Measurements from ENCODE around the gene SETBP1. TPM values are rescaled to one million over a fixed set of nuclear protein-coding genes. Genes with fewer than 3 reads are reported as not detected.

The SETBP1 gene
- polyA plus RNA-seq, 2 donors: 1.5 to 1.6 TPM

GRCh38 chr18:44935455-44935854 is 254.8 kb downstream of the SETBP1 start:
- H3K27ac ChIP-seq (ENCODE audit: low read depth in 2 of 2, low read length in 1 of 2): no peak overlapping the region
- peaks cover 0 to 4% of the 10 kb centered on the region in 2 donors for H3K9me3 ChIP-seq (ENCODE audit: control insufficient read depth in 2 of 2, insufficient read depth in 1 of 2, low read depth in 1 of 2, low read length in 1 of 2)
- H3K36me3 ChIP-seq (ENCODE audit: control insufficient read depth in 2 of 2, insufficient read depth in 2 of 2, low read length in 1 of 2): no peaks in the 10 kb centered on the region
- peaks cover 0 to 2% of the 10 kb centered on the region in 2 donors for H3K4me1 ChIP-seq (ENCODE audit: control insufficient read depth in 2 of 2, insufficient read depth in 2 of 2, low read length in 1 of 2)
- no peak overlapping the region for H3K4me3 ChIP-seq (ENCODE audit: low read depth in 1 of 2, low read length in 2 of 2)
- H3K27me3 ChIP-seq (ENCODE audit: control insufficient read depth in 1 of 2, insufficient read depth in 2 of 2, low read length in 2 of 2): no peaks in the 10 kb centered on the region

- no peaks in the 10 kb centered on the region for H3K36me3 ChIP-seq (ENCODE audit: control insufficient read depth in 2 of 2, insufficient read depth in 2 of 2, low read length in 1 of 2)
- H3K9me3 ChIP-seq (ENCODE audit: control insufficient read depth in 2 of 2, insufficient read depth in 1 of 2, low read depth in 1 of 2, low read length in 1 of 2): peaks cover 0 to 4% of the 10 kb centered on the region in 2 donors
- H3K27me3 ChIP-seq (ENCODE audit: control insufficient read depth in 1 of 2, insufficient read depth in 2 of 2, low read length in 2 of 2): no peaks in the 10 kb centered on the region
- H3K4me1 ChIP-seq (ENCODE audit: control insufficient read depth in 2 of 2, insufficient read depth in 2 of 2, low read length in 1 of 2): peaks cover 0 to 2% of the 10 kb centered on the region in 2 donors
- H3K27ac ChIP-seq (ENCODE audit: low read depth in 2 of 2, low read length in 1 of 2): no peak overlapping the region
- WGBS, 2 donors: 77 to 79% methylated on average over 6 of the region's 6 CpGs
- H3K4me3 ChIP-seq (ENCODE audit: low read depth in 1 of 2, low read length in 2 of 2): no peak overlapping the region
Measured at GRCh38 chr18:44936485-44936884, 255.8 kb downstream of the SETBP1 start.

GRCh38 chr18:44937960-44938719 is 257.5 kb downstream of the SETBP1 start:
- Histone ChIP-seq H3K27me3 (ENCODE audit: control insufficient read depth in 1 of 2, insufficient read depth in 2 of 2, low read length in 2 of 2) (no peaks in the 10 kb centered on the region), H3K9me3 (ENCODE audit: control insufficient read depth in 2 of 2, insufficient read depth in 1 of 2, low read depth in 1 of 2, low read length in 1 of 2) (peaks cover 0 to 4% of the 10 kb centered on the region in 2 donors), H3K36me3 (ENCODE audit: control insufficient read depth in 2 of 2, insufficient read depth in 2 of 2, low read length in 1 of 2) (no peaks in the 10 kb centered on the region), H3K4me3 (ENCODE audit: low read depth in 1 of 2, low read length in 2 of 2) (no peak overlapping the region), H3K4me1 (ENCODE audit: control insufficient read depth in 2 of 2, insufficient read depth in 2 of 2, low read length in 1 of 2) (peaks cover 0 to 2% of the 10 kb centered on the region in 2 donors), H3K27ac (ENCODE audit: low read depth in 2 of 2, low read length in 1 of 2) (peak overlapping the region in 1 of 2 donors; percentile 3)
- WGBS, 2 donors: 56 to 57% methylated on average over 12 of the region's 12 CpGs

GRCh38 chr18:44938720-44939665 is 258.3 kb downstream of the SETBP1 start:
- H3K4me3 ChIP-seq (ENCODE audit: low read depth in 1 of 2, low read length in 2 of 2): no peak overlapping the region
- H3K27me3 ChIP-seq (ENCODE audit: control insufficient read depth in 1 of 2, insufficient read depth in 2 of 2, low read length in 2 of 2): no peaks in the 10 kb centered on the region
- H3K36me3 ChIP-seq (ENCODE audit: control insufficient read depth in 2 of 2, insufficient read depth in 2 of 2, low read length in 1 of 2): no peaks in the 10 kb centered on the region
- peak overlapping the region in 1 of 2 donors; percentile 3 for H3K27ac ChIP-seq (ENCODE audit: low read depth in 2 of 2, low read length in 1 of 2)
- 57 to 63% methylated on average over 5 of the region's 5 CpGs for WGBS, 2 donors
- H3K9me3 ChIP-seq (ENCODE audit: control insufficient read depth in 2 of 2, insufficient read depth in 1 of 2, low read depth in 1 of 2, low read length in 1 of 2): no peaks in the 10 kb centered on the region
- H3K4me1 ChIP-seq (ENCODE audit: control insufficient read depth in 2 of 2, insufficient read depth in 2 of 2, low read length in 1 of 2): peaks cover 0 to 2% of the 10 kb centered on the region in 2 donors

GRCh38 chr18:44941516-44941915 is 260.8 kb downstream of the SETBP1 start:
- no peaks in the 10 kb centered on the region for H3K36me3 ChIP-seq (ENCODE audit: control insufficient read depth in 2 of 2, insufficient read depth in 2 of 2, low read length in 1 of 2)
- no peak overlapping the region for H3K4me3 ChIP-seq (ENCODE audit: low read depth in 1 of 2, low read length in 2 of 2)
- H3K9me3 ChIP-seq (ENCODE audit: control insufficient read depth in 2 of 2, insufficient read depth in 1 of 2, low read depth in 1 of 2, low read length in 1 of 2): no peaks in the 10 kb centered on the region
- 86 to 89% methylated on average over 3 of the region's 3 CpGs for WGBS, 2 donors
- H3K27me3 ChIP-seq (ENCODE audit: control insufficient read depth in 1 of 2, insufficient read depth in 2 of 2, low read length in 2 of 2): no peaks in the 10 kb centered on the region
- H3K27ac ChIP-seq (ENCODE audit: low read depth in 2 of 2, low read length in 1 of 2): no peak overlapping the region
- peaks cover 0 to 5% of the 10 kb centered on the region in 2 donors for H3K4me1 ChIP-seq (ENCODE audit: control insufficient read depth in 2 of 2, insufficient read depth in 2 of 2, low read length in 1 of 2)

- Histone ChIP-seq H3K27me3 (ENCODE audit: control insufficient read depth in 1 of 2, insufficient read depth in 2 of 2, low read length in 2 of 2) (no peaks in the 10 kb centered on the region), H3K36me3 (ENCODE audit: control insufficient read depth in 2 of 2, insufficient read depth in 2 of 2, low read length in 1 of 2) (no peaks in the 10 kb centered on the region), H3K27ac (ENCODE audit: low read depth in 2 of 2, low read length in 1 of 2) (no peak overlapping the region), H3K9me3 (ENCODE audit: control insufficient read depth in 2 of 2, insufficient read depth in 1 of 2, low read depth in 1 of 2, low read length in 1 of 2) (no peaks in the 10 kb centered on the region), H3K4me1 (ENCODE audit: control insufficient read depth in 2 of 2, insufficient read depth in 2 of 2, low read length in 1 of 2) (peaks cover 0 to 5% of the 10 kb centered on the region in 2 donors), H3K4me3 (ENCODE audit: low read depth in 1 of 2, low read length in 2 of 2) (no peak overlapping the region)
- 92 to 95% methylated on average over 2 of the region's 2 CpGs for WGBS, 2 donors
Measured at GRCh38 chr18:44942073-44942472, 261.4 kb downstream of the SETBP1 start.

- Histone ChIP-seq H3K27ac (ENCODE audit: low read depth in 2 of 2, low read length in 1 of 2) (no peak overlapping the region), H3K4me3 (ENCODE audit: low read depth in 1 of 2, low read length in 2 of 2) (no peak overlapping the region), H3K9me3 (ENCODE audit: control insufficient read depth in 2 of 2, insufficient read depth in 1 of 2, low read depth in 1 of 2, low read length in 1 of 2) (no peaks in the 10 kb centered on the region), H3K36me3 (ENCODE audit: control insufficient read depth in 2 of 2, insufficient read depth in 2 of 2, low read length in 1 of 2) (no peaks in the 10 kb centered on the region), H3K27me3 (ENCODE audit: control insufficient read depth in 1 of 2, insufficient read depth in 2 of 2, low read length in 2 of 2) (no peaks in the 10 kb centered on the region), H3K4me1 (ENCODE audit: control insufficient read depth in 2 of 2, insufficient read depth in 2 of 2, low read length in 1 of 2) (peaks cover 0 to 5% of the 10 kb centered on the region in 2 donors)
- 35 to 49% methylated on average over 2 of the region's 2 CpGs for WGBS, 2 donors
Measured at GRCh38 chr18:44943311-44943881, 262.7 kb downstream of the SETBP1 start.

GRCh38 chr18:44944461-44944860 is 263.8 kb downstream of the SETBP1 start:
- Histone ChIP-seq H3K27ac (ENCODE audit: low read depth in 2 of 2, low read length in 1 of 2) (no peak overlapping the region), H3K4me3 (ENCODE audit: low read depth in 1 of 2, low read length in 2 of 2) (no peak overlapping the region), H3K27me3 (ENCODE audit: control insufficient read depth in 1 of 2, insufficient read depth in 2 of 2, low read length in 2 of 2) (no peaks in the 10 kb centered on the region), H3K4me1 (ENCODE audit: control insufficient read depth in 2 of 2, insufficient read depth in 2 of 2, low read length in 1 of 2) (peaks cover 0 to 3% of the 10 kb centered on the region in 2 donors), H3K36me3 (ENCODE audit: control insufficient read depth in 2 of 2, insufficient read depth in 2 of 2, low read length in 1 of 2) (no peaks in the 10 kb centered on the region), H3K9me3 (ENCODE audit: control insufficient read depth in 2 of 2, insufficient read depth in 1 of 2, low read depth in 1 of 2, low read length in 1 of 2) (no peaks in the 10 kb centered on the region)
- 81 to 85% methylated on average over 1 of the region's 1 CpG for WGBS, 2 donors

GRCh38 chr18:44945888-44946401 is 265.3 kb downstream of the SETBP1 start:
- no peak overlapping the region for H3K27ac ChIP-seq (ENCODE audit: low read depth in 2 of 2, low read length in 1 of 2)
- 82 to 83% methylated on average over 4 of the region's 4 CpGs for WGBS, 2 donors
- no peak overlapping the region for H3K4me3 ChIP-seq (ENCODE audit: low read depth in 1 of 2, low read length in 2 of 2)
- H3K36me3 ChIP-seq (ENCODE audit: control insufficient read depth in 2 of 2, insufficient read depth in 2 of 2, low read length in 1 of 2): peaks cover 3 to 5% of the 10 kb centered on the region in 2 donors
- peaks cover 0 to 3% of the 10 kb centered on the region in 2 donors for H3K4me1 ChIP-seq (ENCODE audit: control insufficient read depth in 2 of 2, insufficient read depth in 2 of 2, low read length in 1 of 2)
- no peaks in the 10 kb centered on the region for H3K9me3 ChIP-seq (ENCODE audit: control insufficient read depth in 2 of 2, insufficient read depth in 1 of 2, low read depth in 1 of 2, low read length in 1 of 2)
- no peaks in the 10 kb centered on the region for H3K27me3 ChIP-seq (ENCODE audit: control insufficient read depth in 1 of 2, insufficient read depth in 2 of 2, low read length in 2 of 2)
